ENCODE measurements around the gene IPO7.

GRCh38 chr11:9495803-9496514 lies 111.5 kb downstream of the IPO7 start:
- no peak for TF ChIP-seq CTCF (IDR thresholded peaks at IDR 0.05)
- TF ChIP-seq POLR2A (IDR thresholded peaks at IDR 0.05): no peak

All from lower leg skin (tissue), 3 donors.